Endothelial cell of umbilical vein (primary cell): ENCODE measurements around the gene ARFGEF3. TPM values are rescaled to one million over a fixed set of nuclear protein-coding genes. Genes with fewer than 3 reads are reported as not detected.
A peak's percentile ranks its signal among the peaks of the same experiment; 100 is the strongest.

ENCODE experiments used
- BruUV-seq: library from RNA; stranded (reverse); fragments of 400-500 nt; replicated peaks from 2 replicates; lab custom pipeline; 2021; lab: Mats Ljungman, UMichigan
- CTCF ChIA-PET: fragments of 300-600, 350-600 bp; sonication (Branson Sonifier 250); formaldehyde crosslinking; loops from one replicate; lab custom pipeline; 2021; ENCODE audit warnings: antibody characterized with exemption, inconsistent platforms; lab: Charles Lee
- POLR2A ChIA-PET: fragments of 300-600, 350-600 bp; sonication (Branson Sonifier 250); formaldehyde crosslinking; loops from one replicate; lab custom pipeline; 2021; ENCODE audit warnings: antibody characterized with exemption, inconsistent platforms; lab: Charles Lee
- DNase-seq: peaks from one replicate; pipeline ENCODE4 v3.0.0-alpha.2; 2011; ENCODE audit warnings: low read depth, low spot score
- FAIRE-seq: peaks from 2 replicates; lab custom pipeline; 2011; peaks lifted over from hg19 to GRCh38; lab: Jason Lieb, UNC
- H2AFZ ChIP-seq: 2 replicates; pipeline ENCODE4 v1.6.0; 2012; ENCODE audit warnings: low read depth, low read length, control low read depth, inconsistent platforms
- H3K27ac ChIP-seq: 2 replicates; pipeline ENCODE4 v1.5.1; 2011; ENCODE audit warnings: low read depth, mild to moderate bottlenecking, control low read depth, low read length, moderate library complexity; ENCODE audit not compliant: insufficient read depth
- H3K27me3 ChIP-seq, 2 experiments: 2 replicates each; pipeline versions ENCODE4 v1.6.0 to v1.6.1; 2011; ENCODE audit warnings: low read length in 2 of 2, mixed read lengths in 1 of 2; ENCODE audit not compliant: control insufficient read depth in 2 of 2, insufficient read depth in 2 of 2
- H3K36me3 ChIP-seq, 2 experiments: 2 replicates in 1 of 2; 3 replicates in 1 of 2; pipeline ENCODE4 v1.5.1; 2011; ENCODE audit warnings: low read length in 2 of 2, mild to moderate bottlenecking in 1 of 2, moderate library complexity in 1 of 2; ENCODE audit not compliant: control insufficient read depth in 2 of 2, insufficient read depth in 2 of 2; ENCODE audit errors: extremely low read depth in 1 of 2
- H3K4me1 ChIP-seq: 3 replicates; pipeline ENCODE4 v1.5.1; 2011; ENCODE audit warnings: mild to moderate bottlenecking, low read length; ENCODE audit not compliant: control insufficient read depth, insufficient read depth; ENCODE audit errors: extremely low read depth
- H3K4me2 ChIP-seq: 2 replicates; pipeline ENCODE4 v1.6.1; 2011; ENCODE audit warnings: low read length, control low read depth, mixed read lengths; ENCODE audit not compliant: insufficient read depth
- H3K4me3 ChIP-seq, 3 experiments: fragments of 200-600 bp in 1 of 3; sonication (generic), shearing (Covaris generic) in 1 of 3; replicated peaks in 1 of 3; 2 replicates each; pipeline ENCODE4 v1.5.1; 2011 to 2016; ENCODE audit warnings: control low read depth in 3 of 3, low read length in 3 of 3, mild to moderate bottlenecking in 2 of 3, inconsistent platforms in 1 of 3, low read depth in 1 of 3, moderate library complexity in 1 of 3; ENCODE audit not compliant: insufficient read depth in 1 of 3
- H3K79me2 ChIP-seq: 2 replicates; pipeline ENCODE4 v1.6.0; 2012; ENCODE audit warnings: low read length, inconsistent platforms; ENCODE audit not compliant: control insufficient read depth, insufficient read depth
- H3K9ac ChIP-seq: replicated peaks from 2 replicates; pipeline ENCODE3; 2011; ENCODE audit warnings: low read length, control low read depth; ENCODE audit not compliant: insufficient read depth; ENCODE audit errors: extremely low read depth
- H3K9me1 ChIP-seq: replicated peaks from 3 replicates; pipeline ENCODE4 v1.6.0; 2011; ENCODE audit warnings: mild to moderate bottlenecking, low read length; ENCODE audit not compliant: control insufficient read depth, insufficient read depth; ENCODE audit errors: extremely low read depth
- H3K9me3 ChIP-seq: replicated peaks from 2 replicates; pipeline ENCODE4 v1.5.1; 2012; ENCODE audit warnings: low read length, inconsistent platforms; ENCODE audit not compliant: control insufficient read depth, insufficient read depth
- H4K20me1 ChIP-seq: replicated peaks from 2 replicates; pipeline ENCODE3; 2011; ENCODE audit warnings: mild to moderate bottlenecking, low read length; ENCODE audit not compliant: control insufficient read depth, insufficient read depth; ENCODE audit errors: extremely low read depth
- CTCF ChIP-seq, 2 donors: IDR thresholded peaks; 1 replicate in 1 of 2; 2 replicates in 1 of 2; pipeline ENCODE4 v1.5.1; 2011; ENCODE audit warnings: low read length in 2 of 2, mild to moderate bottlenecking in 2 of 2, moderate library complexity in 2 of 2, control low read depth in 1 of 2, inconsistent platforms in 1 of 2, low read depth in 1 of 2; ENCODE audit not compliant: insufficient read depth in 1 of 2; ENCODE audit errors: extremely low read depth in 1 of 2
- EZH2 ChIP-seq: IDR thresholded peaks from 2 replicates; pipeline ENCODE4 v1.6.1; 2012; ENCODE audit warnings: borderline replicate concordance, low read depth, mild to moderate bottlenecking, moderate library complexity, low read length, inconsistent platforms; ENCODE audit not compliant: severe bottlenecking
- FOS ChIP-seq: IDR thresholded peaks from 2 replicates; pipeline ENCODE4 v1.6.1; 2011; ENCODE audit warnings: mild to moderate bottlenecking, low read length, moderate library complexity, borderline replicate concordance; ENCODE audit not compliant: insufficient read depth
- GATA2 ChIP-seq: IDR thresholded peaks from 2 replicates; pipeline ENCODE4 v1.7.0; 2011; ENCODE audit warnings: low read depth, mild to moderate bottlenecking, moderate library complexity, mixed read lengths, low read length; ENCODE audit not compliant: insufficient read length, insufficient read depth
- JUN ChIP-seq: IDR thresholded peaks from 2 replicates; pipeline ENCODE4 v1.6.1; 2011; ENCODE audit warnings: borderline replicate concordance, low read depth; ENCODE audit not compliant: insufficient read length, insufficient read depth
- MAX ChIP-seq: IDR thresholded peaks from 2 replicates; pipeline ENCODE4 v1.6.1; 2011; ENCODE audit not compliant: insufficient read depth, insufficient read length
- MYC ChIP-seq: IDR thresholded peaks from one replicate; pipeline ENCODE4 v1.6.1; 2011; ENCODE audit warnings: mild to moderate bottlenecking, low read depth, low read length
- POLR2A ChIP-seq: IDR thresholded peaks from 2 replicates; pipeline ENCODE4 v1.6.1; 2012; ENCODE audit warnings: low read depth, mild to moderate bottlenecking, control low read depth, low read length
- POLR2AphosphoS5 ChIP-seq: IDR thresholded peaks from 2 replicates; pipeline ENCODE4 v1.6.1; 2012; ENCODE audit warnings: low read depth, mild to moderate bottlenecking, control low read depth, low read length, moderate library complexity; ENCODE audit not compliant: insufficient read depth
- dilution Hi-C: fragments of 300-500 bp; cut with MboI; formaldehyde crosslinking; loops from one replicate; pipeline ENCODE4 v1.15.0; 2019; ENCODE audit warnings: low sequenced_read_pairs; ENCODE audit not compliant: extremely low pct_ligation_motif_present
- intact Hi-C: fragments of 100-400 bp; cut with micrococcal nuclease; formaldehyde crosslinking; loops from one replicate; pipeline ENCODE4 v1.10.0; 2022
- polyA plus RNA-seq, 4 experiments: library from polyadenylated mRNA; depleted of rRNA in 3 of 4; stranded (reverse) in 3 of 4; unstranded in 1 of 4; fragments of >200 nt; gene quantifications; 2 replicates each; pipeline versions ENCODE4 v1.2.1 to v1.2.3, GENCODE V29; 2011 to 2012; ENCODE audit warnings: missing spikeins in 1 of 4
- total RNA-seq: library from RNA; stranded (reverse); gene quantifications from 2 replicates; pipeline ENCODE4 v1.2.3, GENCODE V29; 2021

Gene ARFGEF3
- total and polyA plus RNA-seq, 2 donors (not counting 3 experiments of a cell fraction or from before 2014, with no cell fraction given): 1.3 to 7.3 TPM

GRCh38 chr6:138371720-138372119 is 210.0 kb downstream of the ARFGEF3 start:
- peak overlapping the region; percentile 83 for H3K4me2 ChIP-seq
- no peaks in the 10 kb centered on the region for H3K79me2 ChIP-seq
- H3K27me3 ChIP-seq: no peaks in the 10 kb centered on the region
- no peaks in the 10 kb centered on the region for H3K9me1 ChIP-seq
- H2AFZ ChIP-seq: no peak overlapping the region
- no peak overlapping the region for H3K4me3 ChIP-seq
- dilution Hi-C loops: no loop called here
- no peaks in the 10 kb centered on the region for H4K20me1 ChIP-seq
- no peak overlapping the region for H3K9ac ChIP-seq
- intact Hi-C loops: loop anchor here (2.0 kb wide), 1 partner anchor 33 kb away; the partner anchor contains the start of gene HEBP2
- DNase-seq (peak; percentile 83), FAIRE-seq (peak; percentile 76)
- peak overlapping the region; percentile 35 for H3K27ac ChIP-seq
- no TSS peak for BruUV-seq
- no peaks in the 10 kb centered on the region for H3K36me3 ChIP-seq
- CTCF ChIA-PET: interaction anchor here (1.0 to 1.8 kb wide), 5 partner anchors 9 to 256 kb away, joined by 3 to 9 read pairs (median 4); no protein-coding TSS in a partner anchor
- H3K9me3 ChIP-seq: no peaks in the 10 kb centered on the region
- POLR2A ChIA-PET: no interaction called here
- peaks cover 23% of the 10 kb centered on the region for H3K4me1 ChIP-seq
- peak; percentile 59 for TF ChIP-seq FOS
- no peak for TF ChIP-seq POLR2A
- TF ChIP-seq EZH2: no peak
- no peak for TF ChIP-seq MAX
- TF ChIP-seq JUN: no peak
- no peak for TF ChIP-seq MYC
- TF ChIP-seq GATA2: peak; percentile 57
- no peak for TF ChIP-seq CTCF (IDR thresholded peaks at IDR 0.05; ENCODE audit: extremely low read depth in 1 of 2, insufficient read depth in 1 of 2, low read depth in 1 of 2, low read length in 2 of 2)
- TF ChIP-seq POLR2AphosphoS5: peak; percentile 23
